GM18870 (cell line): ENCODE results near the gene ANO7.

ENCODE experiments used
- ATAC-seq: cut with Tn5 transposase; IDR thresholded peaks from one replicate; pipeline ENCODE4 v1.9.1; 2021; ENCODE audit warnings: moderate library complexity; ENCODE audit not compliant: unreplicated experiment

ANO7 gene

GRCh38 chr2:241207151-241207550 is 18.7 kb downstream of the ANO7 start:
- ATAC-seq, result no peak

GRCh38 chr2:241207641-241208040 is 19.2 kb downstream of the ANO7 start:
- no peak for ATAC-seq

GRCh38 chr2:241208058-241208457 is 19.6 kb downstream of the ANO7 start:
- ATAC-seq, result no peak

- no peak for ATAC-seq
Measured at GRCh38 chr2:241209271-241209670, 20.8 kb downstream of the ANO7 start.

- ATAC-seq, result no peak
Measured at GRCh38 chr2:241211276-241211675, 22.8 kb downstream of the ANO7 start.

GRCh38 chr2:241213041-241213440 is 24.6 kb downstream of the ANO7 start:
- ATAC-seq, result no peak

- ATAC-seq, result no peak
Measured at GRCh38 chr2:241213567-241213966, 25.1 kb downstream of the ANO7 start.

- no peak for ATAC-seq
Measured at GRCh38 chr2:241214209-241214608, 25.7 kb downstream of the ANO7 start.

GRCh38 chr2:241214766-241215165 is 26.3 kb downstream of the ANO7 start:
- ATAC-seq, result no peak

- ATAC-seq, result no peak
Measured at GRCh38 chr2:241215421-241215820, 26.9 kb downstream of the ANO7 start.

GRCh38 chr2:241216211-241216761 is 27.8 kb downstream of the ANO7 start:
- ATAC-seq, result no peak

GRCh38 chr2:241217320-241218031 is 29.0 kb downstream of the ANO7 start:
- no peak for ATAC-seq

- no peak for ATAC-seq
Measured at GRCh38 chr2:241218131-241219029, 29.9 kb downstream of the ANO7 start.

GRCh38 chr2:241219030-241219382 is 30.5 kb downstream of the ANO7 start:
- ATAC-seq, result no peak

- no peak for ATAC-seq
Measured at GRCh38 chr2:241219856-241220356, 31.4 kb downstream of the ANO7 start.

GRCh38 chr2:241223211-241224017 is 34.9 kb downstream of the ANO7 start:
- no peak for ATAC-seq

GRCh38 chr2:241224018-241224850 is 35.8 kb downstream of the ANO7 start:
- no peak for ATAC-seq

GRCh38 chr2:241224851-241225438 is 36.5 kb downstream of the ANO7 start:
- no peak for ATAC-seq

- ATAC-seq, result no peak
Measured at GRCh38 chr2:241225545-241225944, 37.1 kb downstream of the ANO7 start.

- no peak for ATAC-seq
Measured at GRCh38 chr2:241225983-241226382, 37.5 kb downstream of the ANO7 start.
